Natural killer cell (primary cell): ENCODE results near the gene CDK18. TPM values are rescaled to one million over a fixed set of nuclear protein-coding genes. Genes with fewer than 3 reads are reported as not detected.

Experiments
- ATAC-seq, 3 donors: fragments of 150-1000 bp in 2 of 3; fragments of 200-7000 bp in 1 of 3; cut with Tn5 transposase; 1 replicate in 1 of 3; 2 replicates in 2 of 3; pipeline ENCODE4 v1.10.0; 2021; ENCODE audit warnings: mild to moderate bottlenecking in 2 of 3, moderate library complexity in 2 of 3
- DNase-seq, 2 donors: peaks; one replicate each; pipeline versions ENCODE4 v3.0.0 to v3.0.0-alpha.2; 2013 to 2021; ENCODE audit warnings: mixed read lengths in 1 of 2
- H3K27ac ChIP-seq: one replicate; pipeline ENCODE4 v1.5.1; 2013; ENCODE audit warnings: mild to moderate bottlenecking, low read length
- H3K27me3 ChIP-seq: one replicate; pipeline ENCODE4 v1.6.1; 2013; ENCODE audit warnings: low read length; ENCODE audit not compliant: control insufficient read depth, insufficient read depth
- H3K36me3 ChIP-seq: one replicate; pipeline ENCODE4 v1.6.1; 2013; ENCODE audit warnings: low read length; ENCODE audit not compliant: control insufficient read depth, insufficient read depth
- H3K4me1 ChIP-seq: one replicate; pipeline ENCODE4 v1.6.1; 2013; ENCODE audit warnings: low read length; ENCODE audit not compliant: control insufficient read depth, insufficient read depth
- H3K4me3 ChIP-seq: one replicate; pipeline ENCODE4 v1.5.1; 2013; ENCODE audit warnings: low read length
- H3K9me3 ChIP-seq: one replicate; pipeline ENCODE4 v1.6.1; 2013; ENCODE audit warnings: low read length; ENCODE audit not compliant: control insufficient read depth, insufficient read depth
- H3K27ac Mint-ChIP-seq, 2 donors: one replicate each; pipeline ENCODE4 v1.8.0; 2022; ENCODE audit warnings: mild to moderate bottlenecking in 2 of 2, mixed read lengths in 2 of 2, moderate library complexity in 1 of 2
- H3K27me3 Mint-ChIP-seq, 2 donors: one replicate each; pipeline ENCODE4 v1.8.0; 2022; ENCODE audit warnings: low read depth in 2 of 2, mixed read lengths in 2 of 2
- H3K36me3 Mint-ChIP-seq: one replicate; pipeline ENCODE4 v1.8.0; 2022; ENCODE audit warnings: mixed read lengths
- H3K4me1 Mint-ChIP-seq, 2 donors: one replicate each; pipeline ENCODE4 v1.8.0; 2022; ENCODE audit warnings: mixed read lengths in 2 of 2
- H3K4me3 Mint-ChIP-seq: one replicate; pipeline ENCODE4 v1.8.0; 2022; ENCODE audit warnings: mild to moderate bottlenecking, moderate library complexity, mixed read lengths
- H3K9me3 Mint-ChIP-seq, 2 donors: one replicate each; pipeline ENCODE4 v1.8.0; 2022; ENCODE audit warnings: mixed read lengths in 2 of 2
- WGBS: methylation state at CpG from one replicate; pipeline ENCODE4 v1.1.7; 2013; ENCODE audit warnings: missing lambda C conversion rate; ENCODE audit not compliant: insufficient coverage; 5-methylcytosine and 5-hydroxymethylcytosine counted together
- intact Hi-C: fragments of 100-400 bp; cut with micrococcal nuclease; formaldehyde crosslinking; loops from one replicate; pipeline ENCODE4 v1.14.2; 2022
- total RNA-seq, 4 donors: library from RNA; stranded (reverse); fragments of 120-200 nt in 1 of 4; gene quantifications; one replicate each; pipeline versions ENCODE4 v1.2.3 to v1.2.4, GENCODE V29; 2013 to 2022
- TF ChIP-seq, protein P1 (sequence below): fragments of 200-600 bp; IDR thresholded peaks from one replicate; pipeline ENCODE4 v1.8.0; 2022; ENCODE audit warnings: antibody characterized with exemption

CDK18 gene
- total RNA-seq, 3 donors from 2014 or later (not counting 1 experiment from before 2014, with no cell fraction given), result 1.9 to 5.3 (median 4.0) TPM

DNA sequence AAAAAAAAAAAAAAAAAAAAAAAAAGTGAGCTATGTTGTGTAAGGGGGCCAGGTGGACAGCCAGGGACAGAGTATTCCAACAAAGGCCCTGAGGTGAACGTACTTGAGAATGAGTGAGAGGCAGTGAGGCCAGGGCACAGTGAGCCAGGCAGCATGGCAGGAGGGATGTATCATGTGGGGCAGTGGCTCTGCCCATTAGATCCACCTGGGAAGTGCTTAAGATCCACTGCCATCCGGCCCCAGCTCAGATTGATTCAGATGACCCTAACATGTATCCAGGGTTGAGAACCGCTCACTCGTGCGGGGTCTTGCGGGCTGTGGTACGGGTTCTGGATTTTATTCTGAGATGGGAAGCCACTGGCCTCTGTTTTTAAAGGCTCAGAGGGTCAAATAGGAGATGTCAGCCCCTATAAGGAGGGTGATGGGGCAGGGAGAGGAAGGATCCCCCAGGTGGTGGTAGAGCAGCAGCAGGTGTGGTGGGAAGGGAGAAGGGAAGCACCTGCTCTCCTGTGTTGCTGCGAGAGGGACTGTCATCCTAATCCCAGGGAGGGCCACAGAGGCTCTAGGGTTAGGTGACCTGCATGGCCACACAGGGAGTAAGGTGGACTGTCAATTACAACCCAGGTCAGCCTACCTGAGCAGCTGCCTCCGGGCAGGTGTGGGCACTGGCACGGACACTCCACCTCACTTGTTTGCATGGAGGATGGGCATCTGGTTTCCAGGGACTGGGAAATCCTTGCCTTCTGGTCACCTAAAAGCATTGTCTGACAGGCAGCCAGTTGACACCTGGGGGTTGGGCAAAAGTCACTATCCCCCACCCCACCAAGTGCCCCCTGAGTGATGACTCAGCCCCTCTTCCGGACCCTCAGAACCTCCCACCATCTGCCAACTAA is 31.6 kb downstream of the CDK18 start:
- Histone ChIP-seq H3K27me3 (no peaks in the 10 kb centered on the region), H3K4me1 (peaks cover 4% of the 10 kb centered on the region), H3K4me3 (no peak overlapping the region), H3K9me3 (no peaks in the 10 kb centered on the region), H3K36me3 (no peaks in the 10 kb centered on the region), H3K27ac (no peak overlapping the region)
- DNase-seq, result no peak
- Mint-ChIP-seq H3K4me3 (no peak overlapping the region), H3K9me3 (no peaks in the 10 kb centered on the region), H3K4me1 (no peaks in the 10 kb centered on the region), H3K27ac (no peak overlapping the region), H3K36me3 (no peaks in the 10 kb centered on the region), H3K27me3 (peaks cover 8 to 16% of the 10 kb centered on the region in 2 donors)
- WGBS, result 88% methylated on average over 11 of the region's 11 CpGs
- ATAC-seq, result no peak
- intact Hi-C loops, result no loop called here
- TF ChIP-seq, protein P1, sequence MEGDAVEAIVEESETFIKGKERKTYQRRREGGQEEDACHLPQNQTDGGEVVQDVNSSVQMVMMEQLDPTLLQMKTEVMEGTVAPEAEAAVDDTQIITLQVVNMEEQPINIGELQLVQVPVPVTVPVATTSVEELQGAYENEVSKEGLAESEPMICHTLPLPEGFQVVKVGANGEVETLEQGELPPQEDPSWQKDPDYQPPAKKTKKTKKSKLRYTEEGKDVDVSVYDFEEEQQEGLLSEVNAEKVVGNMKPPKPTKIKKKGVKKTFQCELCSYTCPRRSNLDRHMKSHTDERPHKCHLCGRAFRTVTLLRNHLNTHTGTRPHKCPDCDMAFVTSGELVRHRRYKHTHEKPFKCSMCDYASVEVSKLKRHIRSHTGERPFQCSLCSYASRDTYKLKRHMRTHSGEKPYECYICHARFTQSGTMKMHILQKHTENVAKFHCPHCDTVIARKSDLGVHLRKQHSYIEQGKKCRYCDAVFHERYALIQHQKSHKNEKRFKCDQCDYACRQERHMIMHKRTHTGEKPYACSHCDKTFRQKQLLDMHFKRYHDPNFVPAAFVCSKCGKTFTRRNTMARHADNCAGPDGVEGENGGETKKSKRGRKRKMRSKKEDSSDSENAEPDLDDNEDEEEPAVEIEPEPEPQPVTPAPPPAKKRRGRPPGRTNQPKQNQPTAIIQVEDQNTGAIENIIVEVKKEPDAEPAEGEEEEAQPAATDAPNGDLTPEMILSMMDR, result no peak

DNA sequence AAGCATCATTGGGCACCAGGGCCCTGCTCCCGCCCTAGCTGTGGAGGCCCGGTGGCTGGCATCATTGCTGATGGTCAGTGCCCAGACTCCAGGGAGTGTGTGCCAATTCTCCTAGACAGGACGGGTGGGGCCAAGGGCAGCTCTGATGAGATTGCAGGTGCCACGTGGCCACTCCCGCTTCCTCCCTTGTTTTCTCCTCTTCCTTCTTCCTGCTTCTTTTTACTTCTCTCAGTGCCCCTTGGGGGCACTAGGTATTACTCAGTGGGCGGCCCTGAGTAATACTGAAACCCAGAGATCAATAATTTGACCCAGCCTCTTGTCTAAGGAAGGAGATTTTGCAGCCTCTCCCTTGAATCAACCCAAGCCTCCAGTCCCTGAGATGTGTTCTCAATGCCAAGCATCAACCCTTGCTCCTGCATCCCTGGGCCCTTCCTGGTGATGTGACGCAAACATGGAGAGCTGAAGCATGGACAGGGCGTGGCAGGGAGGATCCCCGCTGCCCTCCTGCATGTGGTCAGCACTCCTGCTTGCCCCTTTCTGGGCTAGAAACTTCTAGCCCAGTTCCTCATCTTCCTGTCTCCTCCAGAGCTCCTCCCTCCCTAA is 32.4 kb downstream of the CDK18 start:
- DNase-seq (no peak), ATAC-seq (no peak)
- Histone ChIP-seq H3K27ac (no peak overlapping the region), H3K9me3 (no peaks in the 10 kb centered on the region), H3K36me3 (no peaks in the 10 kb centered on the region), H3K27me3 (no peaks in the 10 kb centered on the region), H3K4me1 (peaks cover 4% of the 10 kb centered on the region), H3K4me3 (no peak overlapping the region)
- intact Hi-C loops, result no loop called here
- no peaks in the 10 kb centered on the region for H3K4me1 Mint-ChIP-seq
- H3K27ac Mint-ChIP-seq, result no peak overlapping the region
- TF ChIP-seq, protein P1, result no peak
- peaks cover 16 to 22% of the 10 kb centered on the region in 2 donors for H3K27me3 Mint-ChIP-seq
- H3K4me3 Mint-ChIP-seq, result no peak overlapping the region
- 52% methylated on average over 9 of the region's 9 CpGs for WGBS
- H3K9me3 Mint-ChIP-seq, result no peaks in the 10 kb centered on the region
- no peaks in the 10 kb centered on the region for H3K36me3 Mint-ChIP-seq

DNA sequence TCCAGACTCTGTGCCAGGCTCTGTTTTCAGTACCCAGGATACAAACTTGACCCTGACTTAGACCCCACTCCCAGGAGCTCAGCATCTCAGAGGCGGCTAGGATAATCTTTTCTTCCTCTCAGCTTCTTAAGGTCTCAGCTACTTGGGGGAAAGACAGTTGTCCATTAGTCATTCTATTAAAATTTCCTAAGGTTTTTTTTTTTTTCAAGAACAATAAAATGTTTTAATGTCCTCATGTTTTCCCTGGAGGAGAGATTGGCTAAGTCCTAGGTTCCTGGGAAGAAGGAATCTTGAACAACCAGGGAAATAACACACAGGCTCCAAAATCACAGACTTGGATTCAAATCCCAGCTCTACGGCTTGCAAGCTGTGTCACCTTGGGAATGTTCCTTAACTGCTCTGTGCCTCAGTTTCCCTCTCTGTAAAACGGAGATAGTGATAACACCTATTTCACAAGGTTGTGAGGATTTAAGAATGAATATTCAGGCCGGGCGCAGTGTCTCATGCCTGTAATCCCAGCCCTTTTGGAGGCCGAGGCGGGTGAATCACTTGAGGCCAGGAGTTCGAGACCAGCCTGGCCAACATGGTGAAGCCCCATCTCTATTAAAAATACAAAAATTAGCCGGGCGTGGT is 33.0 kb downstream of the CDK18 start:
- Mint-ChIP-seq H3K27me3 (peaks cover 22 to 24% of the 10 kb centered on the region in 2 donors), H3K36me3 (no peaks in the 10 kb centered on the region)

More for the DNA sequence above, 33.0 kb downstream of the CDK18 start:
- ATAC-seq, result no peak
- peaks cover 4% of the 10 kb centered on the region for H3K4me1 ChIP-seq
- intact Hi-C loops, result no loop called here
- Mint-ChIP-seq H3K4me3 (no peak overlapping the region), H3K27ac (no peak overlapping the region), H3K4me1 (no peaks in the 10 kb centered on the region), H3K9me3 (no peaks in the 10 kb centered on the region)
- peak in 1 of 2 donors; percentile 4 for DNase-seq
- TF ChIP-seq, protein P1, result no peak
- no peak overlapping the region for H3K27ac ChIP-seq
- WGBS, result 88% methylated on average over 9 of the region's 10 CpGs
- H3K9me3 ChIP-seq, result no peaks in the 10 kb centered on the region
- no peaks in the 10 kb centered on the region for H3K36me3 ChIP-seq
- peaks cover 1% of the 10 kb centered on the region for H3K27me3 ChIP-seq
- H3K4me3 ChIP-seq, result no peak overlapping the region
